HG02759 (cell line): ENCODE data around the gene OR8G5.

Source experiments
- ATAC-seq: cut with Tn5 transposase; IDR thresholded peaks from one replicate; pipeline ENCODE4 v1.9.1; 2021; ENCODE audit warnings: mild to moderate bottlenecking, moderate library complexity; ENCODE audit not compliant: unreplicated experiment

OR8G5 gene

DNA sequence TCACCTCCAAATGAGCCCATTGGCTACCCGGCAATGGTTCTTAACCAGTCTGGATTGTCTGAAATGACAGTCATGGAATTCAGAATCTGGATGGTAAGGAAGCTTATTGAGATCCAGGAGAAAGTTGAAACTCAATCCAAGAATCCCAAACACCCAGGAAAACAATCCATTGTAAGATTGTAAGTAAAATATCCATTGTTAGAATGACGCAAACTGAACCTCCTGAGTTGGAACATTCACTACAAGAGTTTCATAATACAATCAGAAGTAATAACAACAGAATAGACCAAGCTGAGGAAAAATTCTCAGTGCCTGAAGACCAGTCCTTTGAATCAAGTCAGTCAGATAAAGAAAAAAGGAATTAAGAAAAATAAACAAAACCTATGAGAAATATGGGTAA, 22.1 kb downstream of the OR8G5 start:
- no peak for ATAC-seq

- ATAC-seq: no peak
Measured at GRCh38 chr11:124285610-124286344, 29.6 kb downstream of the OR8G5 start.

GRCh38 chr11:124294687-124295086, 38.5 kb downstream of the OR8G5 start:
- ATAC-seq: no peak

DNA sequence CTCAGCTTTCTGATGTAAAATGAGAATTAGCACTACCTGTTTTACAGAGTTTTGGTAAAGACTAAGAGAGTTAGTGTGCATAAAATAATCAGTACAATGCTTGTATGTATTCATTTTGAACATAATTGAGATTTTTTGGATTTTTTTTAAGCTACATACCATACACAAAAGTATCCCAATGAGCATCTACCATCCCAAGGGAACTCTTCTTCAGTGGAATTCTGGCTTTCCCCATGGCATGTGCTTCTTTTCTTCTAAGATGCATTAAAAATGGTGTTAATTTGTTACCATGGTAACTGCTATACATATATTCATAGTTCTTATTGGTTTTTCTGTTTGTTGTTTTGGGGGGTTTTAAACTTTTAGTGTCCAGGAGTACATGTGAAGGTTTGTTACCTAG, 39.8 kb downstream of the OR8G5 start:
- no peak for ATAC-seq

DNA sequence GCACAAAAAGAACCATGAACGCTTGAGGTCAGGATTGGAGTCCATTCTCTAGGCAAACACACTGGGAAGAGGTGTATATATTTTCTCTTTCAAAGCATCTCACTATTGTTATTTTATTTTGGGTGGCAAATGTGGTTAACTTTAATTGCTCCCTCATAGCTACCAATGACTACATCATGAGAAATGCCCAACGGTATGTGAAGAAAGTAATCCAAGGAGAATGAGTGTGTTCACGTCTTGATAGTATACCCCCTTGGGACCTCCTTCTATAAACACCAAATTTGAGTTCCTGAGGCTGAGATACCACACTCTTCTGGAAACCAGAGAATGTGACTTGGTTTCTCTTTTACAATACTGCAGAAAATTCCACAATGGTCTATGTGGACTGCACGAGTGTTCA, 41.7 kb downstream of the OR8G5 start:
- no peak for ATAC-seq

- no peak for ATAC-seq
Measured at GRCh38 chr11:124301548-124301947, 45.4 kb downstream of the OR8G5 start.

DNA sequence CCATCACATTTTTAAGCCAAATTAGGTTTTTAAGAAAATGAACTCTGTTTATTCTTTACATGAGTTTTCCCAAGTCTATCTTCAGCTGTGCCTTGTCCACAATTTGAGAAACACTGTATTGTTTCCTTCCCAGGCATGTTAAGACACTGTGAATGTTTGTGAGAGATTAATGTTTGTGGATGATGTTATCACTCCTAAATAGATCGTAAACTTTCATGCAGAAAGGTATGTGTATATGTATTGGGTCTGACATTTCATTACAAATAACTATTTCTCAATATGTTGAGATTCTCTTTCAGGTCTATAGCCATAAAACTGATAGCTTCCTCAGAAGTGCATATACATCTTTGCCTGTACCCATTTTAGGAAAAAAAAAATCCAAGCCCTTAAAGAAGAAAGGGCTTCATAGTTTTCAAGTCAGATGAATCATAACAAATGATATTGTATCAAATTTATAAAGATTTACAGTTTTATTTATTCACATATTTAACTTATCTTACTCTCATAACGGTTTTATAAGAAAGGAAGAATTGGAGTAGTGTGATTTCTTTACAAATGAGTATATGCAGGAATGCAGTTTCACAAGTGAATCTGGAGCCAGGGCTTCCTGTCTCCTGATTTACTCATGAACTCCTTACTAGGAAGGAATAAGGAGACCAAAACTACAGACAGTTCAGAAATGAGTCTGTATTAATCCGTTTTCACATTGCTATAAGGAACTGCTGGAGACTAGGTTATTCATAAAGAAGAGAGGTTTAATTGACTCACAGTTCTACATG, 46.4 kb downstream of the OR8G5 start:
- no peak for ATAC-seq

GRCh38 chr11:124307093-124307492, 50.9 kb downstream of the OR8G5 start:
- no peak for ATAC-seq

GRCh38 chr11:124310721-124311120, 54.5 kb downstream of the OR8G5 start:
- ATAC-seq: no peak

DNA sequence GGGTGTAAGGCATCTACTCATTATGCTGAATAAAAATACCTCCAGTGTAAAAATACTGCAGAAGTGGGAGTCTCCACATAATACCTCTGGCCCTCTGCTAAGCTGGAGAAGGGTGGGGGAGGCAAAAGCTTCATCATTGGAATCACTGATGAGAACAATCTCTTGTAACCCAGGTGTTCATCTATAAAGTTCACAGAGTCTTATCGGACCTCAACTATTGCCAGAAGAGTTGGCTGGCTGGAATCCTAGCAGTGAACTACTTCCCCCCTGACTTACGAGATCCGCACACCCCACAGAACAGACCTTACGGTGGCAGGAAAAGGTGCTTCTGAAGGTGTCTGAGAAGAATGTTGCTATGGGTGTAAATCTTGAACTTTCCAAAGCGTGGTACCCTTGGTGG, 55.1 kb downstream of the OR8G5 start:
- no peak for ATAC-seq

GRCh38 chr11:124311670-124312069, 55.5 kb downstream of the OR8G5 start:
- no peak for ATAC-seq

GRCh38 chr11:124313131-124313530, 57.0 kb downstream of the OR8G5 start:
- ATAC-seq: no peak

GRCh38 chr11:124313849-124314248, 57.7 kb downstream of the OR8G5 start, which contains the start of gene OR8D1:
OR8D1 (minus strand) TSS chr11:124313949; CDS start chr11:124310766, 3,183 bp downstream.
- no peak for ATAC-seq

DNA sequence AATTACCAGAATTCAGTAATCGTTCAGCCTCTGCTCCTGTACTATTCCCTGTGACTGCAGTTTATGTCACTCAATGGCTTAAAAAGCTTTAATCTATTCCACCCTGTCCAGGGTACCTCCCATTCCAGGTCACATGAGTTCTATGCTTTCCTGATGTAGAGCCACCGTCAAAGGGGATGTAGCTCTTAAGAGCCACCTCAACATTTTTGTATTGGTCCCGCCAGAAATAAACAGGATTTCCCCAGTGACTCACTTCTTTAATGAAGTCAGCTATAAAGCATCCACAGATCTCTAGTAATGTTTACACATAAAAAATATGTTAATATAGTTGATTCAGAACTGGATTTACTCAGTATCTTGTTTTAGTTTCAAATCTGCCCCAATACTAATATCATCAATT, 58.9 kb downstream of the OR8G5 start:
- ATAC-seq: no peak
